Activated T-cell treated with anti-CD3 and anti-CD28 coated beads for 4 hours (primary cell): Measurements from ENCODE around the gene MFSD2B.
"Not testable (repeated sequence)": the region's sequence is repeated elsewhere in the genome, so short reads cannot be mapped to it uniquely, and the experiment has no call there.

Source experiments
- DNase-seq: peaks from one replicate; pipeline ENCODE4 v3.0.0-alpha.2; 2020

Gene MFSD2B, protein sequence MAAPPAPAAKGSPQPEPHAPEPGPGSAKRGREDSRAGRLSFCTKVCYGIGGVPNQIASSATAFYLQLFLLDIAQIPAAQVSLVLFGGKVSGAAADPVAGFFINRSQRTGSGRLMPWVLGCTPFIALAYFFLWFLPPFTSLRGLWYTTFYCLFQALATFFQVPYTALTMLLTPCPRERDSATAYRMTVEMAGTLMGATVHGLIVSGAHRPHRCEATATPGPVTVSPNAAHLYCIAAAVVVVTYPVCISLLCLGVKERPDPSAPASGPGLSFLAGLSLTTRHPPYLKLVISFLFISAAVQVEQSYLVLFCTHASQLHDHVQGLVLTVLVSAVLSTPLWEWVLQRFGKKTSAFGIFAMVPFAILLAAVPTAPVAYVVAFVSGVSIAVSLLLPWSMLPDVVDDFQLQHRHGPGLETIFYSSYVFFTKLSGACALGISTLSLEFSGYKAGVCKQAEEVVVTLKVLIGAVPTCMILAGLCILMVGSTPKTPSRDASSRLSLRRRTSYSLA

DNA sequence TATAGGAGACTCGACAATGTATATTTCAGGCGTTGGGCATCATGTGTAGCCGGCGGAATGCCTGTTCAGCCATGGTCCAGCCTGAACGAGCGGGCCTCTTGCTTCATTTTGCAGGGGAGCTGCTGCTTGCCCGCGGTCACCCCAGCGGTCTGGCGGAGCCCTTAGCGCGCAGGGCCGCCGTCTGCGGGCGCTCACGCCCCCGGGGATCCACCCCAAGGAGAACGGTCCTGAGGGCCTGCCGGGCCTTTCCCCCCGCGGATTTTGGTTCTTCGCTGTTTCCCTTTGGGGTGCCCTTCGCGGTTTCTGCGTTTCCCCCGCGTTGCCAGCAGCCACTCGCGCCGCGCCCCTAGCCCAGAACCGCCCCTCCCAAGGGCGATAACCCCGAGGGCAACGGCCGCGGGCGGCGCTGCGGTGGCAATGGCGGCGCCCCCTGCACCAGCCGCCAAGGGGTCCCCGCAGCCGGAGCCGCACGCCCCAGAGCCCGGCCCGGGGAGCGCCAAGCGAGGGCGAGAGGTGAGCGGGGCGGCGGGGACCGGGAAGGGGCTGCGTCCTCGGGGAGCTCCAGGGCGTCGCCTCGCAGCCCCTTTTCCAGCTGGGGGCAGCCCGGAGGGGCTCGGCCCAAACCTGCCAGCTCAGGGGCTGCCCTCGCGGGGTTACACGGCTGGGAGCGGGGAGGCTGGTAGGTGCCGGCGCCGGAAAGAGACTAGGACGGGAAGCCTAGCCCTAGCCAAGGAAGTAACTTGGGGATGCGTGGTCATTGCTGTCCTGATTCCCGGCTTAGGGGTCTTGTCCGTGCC, at the start of gene MFSD2B:
TSS of gene MFSD2B (plus strand) at position 406 of the 797 bp plus-strand sequence. CDS start at position 418, 12 bp downstream.
- no peak for DNase-seq

DNA sequence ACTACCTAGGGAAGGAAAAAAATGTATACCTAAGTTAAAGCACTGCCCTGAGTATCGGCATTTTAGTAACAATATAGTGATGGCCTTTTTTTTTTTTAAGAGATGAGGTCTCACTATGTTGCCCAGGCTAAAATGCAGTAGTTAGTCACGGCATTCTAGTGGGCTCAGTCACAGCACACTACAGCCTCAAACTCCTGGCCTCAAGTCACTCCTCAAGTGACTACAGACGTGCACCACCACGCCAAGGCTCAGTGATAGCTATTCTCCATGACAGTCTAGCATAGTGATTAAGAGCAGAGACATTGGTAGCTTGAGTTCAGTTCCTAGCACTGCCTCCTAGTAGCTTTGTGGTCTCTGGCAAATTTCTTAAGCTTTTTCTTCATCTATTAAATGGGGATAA, 42.0 kb upstream of the MFSD2B start:
- DNase-seq, result no peak

DNA sequence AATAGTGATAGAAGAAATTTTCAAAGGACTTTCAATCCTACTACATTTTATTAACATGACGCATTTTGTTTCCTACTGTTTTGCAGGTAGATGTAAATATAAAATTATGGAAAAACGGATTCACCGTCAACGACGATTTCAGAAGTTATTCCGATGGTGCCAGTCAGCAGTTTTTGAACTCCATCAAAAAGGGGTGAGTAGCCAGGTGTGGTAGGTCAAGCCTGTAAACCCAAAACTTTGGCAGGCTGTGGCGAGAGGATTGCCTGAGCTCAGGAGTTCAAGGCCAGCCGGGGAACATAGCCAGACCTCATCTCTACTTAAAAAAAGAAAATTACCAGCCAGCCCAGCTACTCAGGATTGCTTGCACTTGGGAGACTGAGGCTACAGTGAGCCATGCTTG, 33.0 kb upstream of the MFSD2B start:
- DNase-seq, result no peak

DNA sequence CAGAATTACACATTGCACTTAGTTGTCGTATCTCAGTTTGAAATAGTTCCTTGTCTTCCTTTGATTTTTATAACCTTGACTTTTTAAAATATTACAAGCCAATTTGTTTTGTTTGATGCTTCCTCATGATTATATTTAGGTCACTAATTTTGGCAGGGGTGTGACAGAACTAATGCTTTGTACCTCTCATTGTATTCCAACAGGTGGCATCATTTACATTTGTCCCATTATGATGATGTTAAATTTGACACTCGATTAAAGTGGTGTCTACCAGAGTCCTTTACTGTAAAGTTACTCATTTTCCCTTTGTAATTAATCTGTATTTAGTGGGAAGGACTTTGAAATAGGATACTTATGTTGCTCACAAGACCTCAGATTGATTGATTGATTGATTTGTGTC, 21.5 kb upstream of the MFSD2B start:
- no peak for DNase-seq

DNA sequence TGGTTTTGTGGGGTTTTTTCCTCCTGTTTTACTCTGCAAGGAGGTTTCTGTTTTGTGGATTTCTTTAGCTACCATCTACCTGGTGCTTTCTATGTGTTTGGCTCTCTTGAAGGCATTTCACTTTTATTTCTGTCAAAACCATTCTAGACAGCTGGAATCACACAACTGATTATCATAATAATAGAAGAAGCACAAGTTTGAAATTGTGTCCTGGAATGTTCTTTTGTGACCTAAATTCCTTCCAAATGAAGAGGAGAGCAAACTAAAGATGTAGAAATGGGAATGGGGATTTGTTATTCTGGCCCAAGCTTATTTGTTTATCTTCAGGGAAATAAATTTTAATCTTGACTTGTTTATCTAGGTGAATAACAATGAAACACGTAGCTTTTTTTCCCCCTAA, 17.0 kb upstream of the MFSD2B start:
- DNase-seq, result no peak

DNA sequence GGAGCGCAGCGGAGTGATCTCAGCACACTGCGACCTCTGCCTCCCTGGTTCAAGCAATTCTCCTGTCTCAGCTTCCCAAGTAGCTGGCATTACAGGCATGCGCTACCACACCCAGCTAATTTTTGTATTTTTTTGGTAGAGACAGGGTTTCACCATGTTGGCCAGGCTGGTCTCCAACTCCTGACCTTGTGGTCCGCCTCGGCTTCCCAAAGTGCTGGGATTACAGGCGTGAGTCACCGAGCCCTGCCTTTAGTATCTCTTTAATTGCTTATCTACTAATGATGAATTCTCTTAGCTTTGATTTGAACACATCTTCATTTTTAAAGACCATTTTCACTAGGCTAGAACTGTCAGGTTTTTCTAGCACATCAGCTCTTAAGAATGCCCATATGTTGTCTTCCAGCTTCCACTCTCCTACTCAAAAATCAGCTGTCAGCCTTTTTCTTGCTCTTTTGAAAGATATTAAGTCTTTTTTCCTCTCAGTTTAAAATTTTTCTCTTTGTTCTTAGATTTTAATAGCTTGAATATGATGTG, 16.1 kb upstream of the MFSD2B start:
- no peak for DNase-seq

DNA sequence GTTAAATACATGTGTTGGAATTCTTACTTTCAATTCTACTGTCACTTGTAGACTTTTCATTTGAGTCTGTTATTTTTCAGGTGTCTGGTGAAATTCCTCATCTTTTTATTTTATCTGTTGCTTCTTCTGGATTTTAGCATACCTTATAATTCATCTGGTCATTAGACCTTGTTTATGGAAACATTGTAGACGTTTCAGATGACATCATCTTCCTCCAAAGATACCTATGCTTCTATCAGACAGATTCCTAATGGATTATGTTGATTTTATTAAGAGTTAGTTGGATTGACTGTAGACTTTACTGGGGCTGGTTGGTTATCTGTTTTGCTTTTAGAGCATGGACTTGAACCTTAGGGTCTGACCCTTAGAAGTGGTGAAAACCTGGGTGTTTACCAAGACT, 15.3 kb upstream of the MFSD2B start:
- DNase-seq, result no peak

DNA sequence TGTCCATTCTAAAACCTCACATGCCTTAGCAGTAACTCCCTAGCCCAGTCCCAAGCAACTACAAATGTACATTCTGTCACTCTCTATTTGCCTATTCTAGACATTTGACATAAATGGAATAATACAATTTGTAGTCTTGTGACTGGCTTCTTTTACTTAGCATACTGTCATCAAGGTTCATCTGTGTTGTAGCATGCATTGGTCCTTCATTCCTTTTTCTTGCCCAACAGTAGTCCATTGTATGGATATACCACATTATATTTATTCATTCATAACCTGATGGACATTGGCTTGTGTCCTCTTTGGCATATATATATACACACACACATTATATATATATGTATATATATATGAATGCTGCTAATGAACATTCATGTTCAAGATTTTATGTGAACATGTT, 2.2 kb upstream of the MFSD2B start:
- DNase-seq, result no peak

DNA sequence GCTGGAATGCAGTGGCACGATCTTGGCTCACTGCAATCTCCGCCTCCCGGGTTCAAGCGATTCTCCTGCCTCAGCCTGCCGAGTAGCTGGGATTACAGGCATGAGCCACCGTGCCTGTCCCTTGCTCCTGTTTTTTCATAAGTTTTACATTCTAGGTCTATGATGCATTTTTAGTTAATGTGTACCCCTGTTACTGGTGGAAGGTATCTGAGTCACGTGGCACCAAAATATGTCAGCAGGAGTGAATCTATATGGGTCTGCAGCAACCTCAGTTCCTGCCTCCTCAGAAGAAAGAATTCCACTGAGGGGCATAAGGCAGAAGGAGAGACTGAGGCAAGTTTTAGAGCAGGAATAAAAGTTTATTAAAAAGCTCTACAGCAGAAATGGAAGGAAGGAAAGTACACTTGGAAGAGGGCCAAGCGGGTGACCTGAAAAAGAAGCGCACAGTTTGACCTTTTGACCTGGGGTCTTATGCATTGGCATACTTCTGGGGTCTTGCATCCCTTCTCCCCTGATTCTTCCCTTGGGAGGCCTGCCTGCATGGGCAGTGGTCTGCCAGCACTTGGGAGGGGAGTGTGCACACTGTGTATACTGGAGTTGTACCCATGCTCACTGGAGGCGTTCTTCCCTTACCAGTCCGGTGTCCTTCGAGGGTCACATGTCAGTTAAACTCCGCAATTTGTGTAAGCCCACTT, 1.1 kb upstream of the MFSD2B start:
- no peak for DNase-seq

DNA sequence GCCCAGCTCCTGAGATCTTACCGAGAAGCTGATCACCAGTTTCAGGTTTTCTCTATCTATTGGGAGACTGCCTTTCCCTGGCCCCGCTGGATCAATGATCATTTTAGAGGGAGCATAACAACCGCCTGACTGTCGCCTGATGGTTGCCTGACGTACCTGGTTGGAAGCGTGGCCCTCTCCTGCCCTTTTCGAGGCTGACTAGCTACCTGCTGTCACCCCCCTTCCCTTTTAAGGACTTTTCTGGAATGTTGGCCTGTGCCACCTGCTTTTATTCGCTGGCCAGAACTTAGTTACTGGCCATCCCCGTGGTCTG, 562 bp upstream of the MFSD2B start:
- no peak for DNase-seq

DNA sequence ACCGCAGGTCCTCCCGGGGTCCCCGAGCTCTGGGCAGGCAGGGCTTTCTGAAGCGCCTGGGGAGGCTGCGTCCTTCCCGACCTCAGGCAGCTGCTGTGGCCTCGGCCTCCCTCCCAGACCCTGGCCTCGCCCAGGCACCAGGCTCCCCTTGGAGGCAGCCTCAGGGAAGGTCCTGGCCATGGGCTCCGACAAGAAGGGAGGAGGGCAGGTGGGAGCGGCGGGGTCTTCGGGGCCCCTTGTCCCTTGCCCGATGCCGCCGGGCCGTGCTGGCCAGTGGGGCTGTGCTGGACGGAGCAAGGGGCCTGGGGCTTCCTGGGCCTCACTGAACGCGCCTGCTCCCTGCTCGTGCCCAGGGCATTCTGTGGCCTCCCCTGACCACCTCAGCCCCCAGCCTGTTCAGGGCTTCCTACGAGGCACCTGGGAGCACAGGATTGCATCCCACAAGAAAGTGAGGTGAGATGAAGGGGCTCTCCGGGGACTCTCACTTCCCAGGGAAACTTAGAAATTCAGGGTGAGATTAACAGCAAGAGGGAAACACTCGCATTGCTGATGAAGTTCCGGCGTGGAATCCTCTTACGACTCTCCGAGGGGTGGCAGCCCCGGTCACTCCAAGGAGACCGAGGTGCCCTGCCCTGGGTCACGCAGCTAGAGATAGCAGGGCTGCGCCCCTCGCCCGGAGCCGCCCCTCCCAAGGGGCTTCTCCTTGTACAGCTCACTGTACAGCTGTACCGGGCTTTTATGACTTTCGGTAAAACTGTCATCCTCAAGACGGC, 778 bp downstream of the MFSD2B start:
- no peak for DNase-seq

DNA sequence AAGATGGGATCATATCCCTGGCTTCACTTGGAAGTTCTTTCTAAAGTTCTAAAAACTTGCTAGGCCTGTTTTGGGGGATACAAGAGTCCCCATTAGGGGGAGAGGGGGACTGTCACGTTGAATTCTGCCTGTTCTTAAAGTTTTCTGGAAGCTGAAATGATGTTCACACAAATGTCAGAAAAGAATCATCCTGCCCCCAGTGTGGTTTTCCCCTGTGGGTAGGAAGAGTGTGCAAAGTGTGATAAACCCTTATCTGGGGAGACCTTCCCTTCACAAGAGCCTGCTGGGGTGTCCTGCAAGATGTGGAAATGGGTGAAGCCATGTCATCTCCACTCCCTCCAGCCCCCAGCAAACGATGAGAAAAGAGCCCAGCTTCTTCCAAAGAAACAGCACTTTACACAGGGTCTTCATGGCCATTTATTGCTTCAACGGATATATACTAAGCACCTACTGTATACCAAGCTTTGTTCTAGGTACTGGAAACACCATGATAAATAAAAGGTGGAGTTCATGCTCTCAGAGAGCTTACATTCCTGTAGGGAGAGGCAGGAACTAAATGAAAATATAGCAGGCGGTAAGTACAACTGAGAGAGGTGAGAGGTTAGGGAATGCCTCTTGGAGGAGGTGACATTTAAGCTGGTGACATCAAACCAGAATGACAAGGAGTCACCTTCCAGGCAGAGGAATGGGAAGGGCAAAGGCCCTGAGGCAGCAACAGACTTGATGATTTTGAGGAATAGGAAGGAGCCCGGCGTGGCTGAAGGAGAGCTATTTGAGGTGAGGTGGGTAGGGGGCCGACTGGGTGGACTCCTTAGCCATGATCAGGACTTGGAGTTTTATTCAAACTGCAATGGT, 1.6 kb downstream of the MFSD2B start:
- DNase-seq, result no peak

DNA sequence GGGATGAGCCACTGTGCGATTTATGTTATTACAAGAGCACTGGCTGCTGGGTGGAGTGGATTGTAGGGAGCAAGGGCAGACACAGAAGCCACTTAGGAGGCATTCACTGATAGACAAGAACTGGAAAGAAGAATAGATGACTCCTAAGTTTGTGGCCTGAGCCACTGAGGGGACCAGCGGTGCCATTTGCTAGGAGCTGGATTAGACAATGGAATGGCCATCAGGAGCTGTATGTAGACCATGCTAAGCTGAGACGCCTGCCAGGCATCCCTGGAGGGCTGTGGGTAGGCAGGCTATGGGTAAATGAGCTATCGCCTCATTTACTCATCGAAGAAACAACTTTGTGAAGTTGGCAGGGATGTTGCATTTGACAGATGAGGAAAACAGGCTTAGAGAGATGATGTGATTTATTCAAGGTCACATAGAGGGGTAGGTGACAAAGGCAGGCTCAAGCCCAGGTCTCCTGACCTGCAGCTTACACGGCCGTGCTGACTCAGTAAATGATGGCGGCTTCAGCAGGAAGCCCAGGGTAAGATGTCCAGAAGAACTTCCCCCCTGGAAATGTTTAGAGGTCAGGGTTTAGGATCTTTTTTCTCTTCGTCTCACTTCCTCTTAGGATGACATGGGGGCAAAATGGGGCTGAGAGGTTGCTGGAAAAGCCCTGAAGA, 2.8 kb downstream of the MFSD2B start:
- DNase-seq, result no peak

DNA sequence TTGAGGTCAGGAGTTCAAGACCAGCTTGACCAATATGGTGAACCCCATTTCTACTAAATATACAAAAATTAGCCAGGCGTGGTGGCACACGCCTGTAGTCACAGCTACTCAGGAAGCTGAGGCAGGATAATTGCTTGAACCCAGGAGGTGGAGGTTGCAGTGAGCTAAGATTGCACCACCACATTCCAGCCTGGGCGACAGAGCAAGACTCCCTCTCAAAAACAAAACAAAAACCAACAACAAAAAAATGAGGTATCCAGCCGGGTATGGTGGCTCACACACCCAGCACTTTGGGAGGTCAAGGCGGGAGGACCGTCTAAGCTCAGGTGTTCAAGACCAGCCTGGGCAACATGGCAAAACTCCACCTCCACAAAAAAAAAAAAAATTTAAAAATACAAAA, 5.0 kb downstream of the MFSD2B start:
- not testable (repeated sequence) for DNase-seq

DNA sequence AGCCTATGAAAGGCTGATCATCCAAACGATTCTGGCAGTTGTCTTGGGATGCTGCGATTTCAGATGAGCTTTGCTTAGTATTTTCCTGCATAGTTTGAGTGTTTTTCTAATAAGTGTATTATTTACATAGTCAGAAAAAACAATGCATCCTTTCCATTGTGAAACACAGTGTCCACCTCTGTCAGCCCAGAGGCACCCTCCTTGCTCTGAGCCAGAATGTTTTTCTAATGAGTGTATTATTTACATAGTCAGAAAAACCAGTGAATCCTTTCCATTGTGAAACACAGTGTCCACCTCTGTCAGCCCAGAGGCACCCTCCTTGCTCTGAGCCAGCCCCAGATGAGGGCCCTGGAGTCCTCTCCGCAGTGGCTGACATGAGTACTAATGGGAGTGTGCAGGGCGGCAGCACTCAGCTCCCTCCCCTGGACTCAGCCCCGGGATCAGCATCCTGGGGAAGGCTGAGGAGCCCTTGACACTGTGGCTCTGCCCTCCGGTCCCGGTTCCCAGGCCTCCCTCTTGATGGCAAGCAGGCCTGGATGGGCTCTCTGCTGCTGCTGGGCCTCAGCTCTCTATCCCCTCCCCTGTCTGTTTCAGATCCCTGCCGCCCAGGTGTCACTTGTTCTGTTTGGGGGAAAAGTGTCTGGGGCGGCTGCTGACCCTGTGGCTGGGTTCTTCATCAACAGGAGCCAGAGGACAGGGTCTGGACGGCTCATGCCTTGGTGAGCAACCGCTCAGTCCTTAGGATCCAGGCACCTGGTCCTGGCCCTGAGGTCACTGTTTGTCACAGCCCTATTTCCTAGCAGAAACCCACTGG, 5.9 kb downstream of the MFSD2B start:
- DNase-seq, result no peak

DNA sequence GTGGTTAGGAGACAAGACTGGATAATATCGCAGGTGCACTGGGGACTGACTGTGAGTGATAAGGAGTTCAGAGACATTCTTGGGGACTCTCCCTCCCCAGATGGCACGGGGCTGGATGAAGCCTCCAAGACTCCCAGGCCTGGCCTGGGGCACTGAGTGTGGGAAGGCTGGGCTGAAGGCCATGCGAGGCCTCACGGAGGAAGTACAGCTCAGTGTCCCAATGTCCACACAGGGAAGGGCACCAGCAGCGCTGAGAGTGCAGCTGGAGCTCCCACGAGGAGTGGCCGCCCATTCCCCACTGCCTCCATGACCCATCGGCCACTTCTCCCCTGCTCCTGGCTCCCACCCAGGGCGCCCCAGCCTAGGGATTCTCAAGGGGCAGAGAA, 6.5 kb downstream of the MFSD2B start:
- DNase-seq, result no peak

DNA sequence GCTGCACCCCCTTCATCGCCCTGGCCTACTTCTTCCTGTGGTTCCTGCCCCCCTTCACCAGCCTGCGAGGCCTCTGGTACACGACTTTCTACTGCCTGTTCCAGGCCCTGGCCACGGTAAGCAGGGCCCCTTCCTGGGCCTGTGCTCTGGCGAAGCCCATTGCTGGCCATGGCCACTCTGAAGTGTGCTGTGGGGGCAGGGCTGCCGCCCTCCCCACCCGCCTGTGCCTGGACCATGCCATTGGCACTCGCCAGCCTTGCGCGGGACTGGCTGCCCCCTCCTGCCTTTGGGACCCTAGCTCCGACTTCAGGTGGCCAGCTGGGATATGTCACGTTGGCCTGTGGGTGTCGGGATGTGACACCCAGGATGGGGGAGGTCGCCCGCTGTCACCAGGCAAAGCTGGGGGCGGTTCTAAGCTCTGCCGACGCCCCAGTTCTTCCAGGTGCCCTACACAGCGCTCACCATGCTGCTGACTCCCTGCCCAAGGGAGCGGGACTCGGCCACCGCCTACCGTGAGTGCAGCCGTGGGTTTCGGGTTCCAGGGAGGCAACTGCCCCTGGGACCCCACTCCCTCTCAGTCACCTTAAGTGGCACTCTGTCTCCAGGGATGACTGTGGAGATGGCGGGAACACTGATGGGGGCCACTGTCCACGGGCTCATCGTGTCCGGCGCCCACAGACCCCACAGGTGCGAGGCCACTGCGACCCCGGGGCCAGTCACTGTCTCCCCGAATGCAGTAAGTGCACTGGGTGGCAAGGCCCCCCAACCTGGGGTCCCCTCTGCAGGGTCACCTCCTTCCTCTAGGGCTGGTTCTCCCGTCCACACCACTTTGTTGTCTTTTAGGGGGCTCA, 7.2 kb downstream of the MFSD2B start:
- DNase-seq, result no peak

DNA sequence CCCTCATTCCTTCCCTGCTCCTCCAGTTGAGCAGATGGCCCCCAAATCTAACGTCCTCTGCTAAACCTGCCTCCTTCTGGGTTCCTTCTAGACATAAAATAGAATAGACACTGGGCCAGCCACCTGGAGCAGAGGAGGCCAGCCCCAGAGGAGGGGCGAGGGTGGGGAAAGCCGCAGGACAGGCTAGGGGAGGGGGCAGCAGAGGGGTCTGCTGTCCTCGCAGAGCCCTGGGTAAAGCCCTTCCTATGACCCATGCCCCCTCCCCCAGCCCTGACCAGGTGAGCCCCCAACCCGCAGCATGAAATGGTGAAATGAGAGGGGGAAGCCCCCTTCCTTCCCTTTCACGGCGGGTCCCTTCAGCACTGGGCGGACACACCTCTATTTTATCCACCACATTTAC, 7.8 kb downstream of the MFSD2B start:
- DNase-seq, result no peak

DNA sequence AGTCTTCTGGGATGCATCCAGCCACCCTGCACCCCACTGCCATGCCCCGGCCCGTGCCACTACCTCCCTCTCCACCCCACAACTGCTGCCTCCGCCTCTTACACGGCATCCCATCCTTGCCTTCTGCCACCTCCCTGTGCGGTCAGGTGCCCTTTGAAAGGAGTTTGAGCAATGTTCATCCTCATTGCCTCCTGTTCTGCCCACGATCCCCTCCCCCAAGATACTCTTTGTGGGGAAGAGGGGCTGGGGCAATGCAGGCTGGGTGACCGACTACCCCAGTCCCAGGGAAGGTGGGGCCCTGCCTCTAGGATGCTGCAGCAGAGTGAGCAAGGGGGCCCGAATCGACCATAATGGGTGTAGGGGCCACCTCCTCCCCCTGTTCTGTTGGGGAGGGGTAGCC, 8.4 kb downstream of the MFSD2B start:
- DNase-seq, result no peak
